Chondrocyte (in vitro differentiated cells): Measurements from ENCODE around the gene TCF19. TPM values are rescaled to one million over a fixed set of nuclear protein-coding genes. Genes with fewer than 3 reads are reported as not detected.

Experiments
- DNase-seq: peaks from one replicate; pipeline ENCODE4 v3.0.0; 2021; ENCODE audit warnings: mixed read lengths, low spot score
- H3K27ac Mint-ChIP-seq: one replicate; pipeline ENCODE4 v1.8.0; 2021; ENCODE audit warnings: mild to moderate bottlenecking, moderate library complexity, mixed read lengths; ENCODE audit not compliant: unreplicated experiment
- H3K27me3 Mint-ChIP-seq: 2 replicates; pipeline ENCODE4 v1.8.0; 2021; ENCODE audit warnings: low read depth, mixed read lengths
- H3K36me3 Mint-ChIP-seq: 2 replicates; pipeline ENCODE4 v1.8.0; 2021; ENCODE audit warnings: low read depth, mixed read lengths
- H3K4me1 Mint-ChIP-seq: 2 replicates; pipeline ENCODE4 v1.8.0; 2021; ENCODE audit warnings: low read depth, mild to moderate bottlenecking, mixed read lengths
- H3K4me3 Mint-ChIP-seq: one replicate; pipeline ENCODE4 v1.8.0; 2021; ENCODE audit warnings: mild to moderate bottlenecking, moderate library complexity, mixed read lengths; ENCODE audit not compliant: unreplicated experiment
- H3K9me3 Mint-ChIP-seq: 2 replicates; pipeline ENCODE4 v1.8.0; 2021; ENCODE audit warnings: low read depth, mixed read lengths
- total RNA-seq: library from RNA; stranded (reverse); gene quantifications from 3 replicates; pipeline ENCODE4 v1.2.1, GENCODE V29; 2021
- TF ChIP-seq, protein P1 (sequence below): fragments of 200-600 bp; sonication (generic); IDR thresholded peaks from 2 replicates; pipeline ENCODE4 v1.5.0; 2021; ENCODE audit warnings: antibody characterized with exemption, mild to moderate bottlenecking, moderate library complexity

TCF19 gene
- total RNA-seq, 1 donor from 2014 or later, result 7.4 TPM

DNA sequence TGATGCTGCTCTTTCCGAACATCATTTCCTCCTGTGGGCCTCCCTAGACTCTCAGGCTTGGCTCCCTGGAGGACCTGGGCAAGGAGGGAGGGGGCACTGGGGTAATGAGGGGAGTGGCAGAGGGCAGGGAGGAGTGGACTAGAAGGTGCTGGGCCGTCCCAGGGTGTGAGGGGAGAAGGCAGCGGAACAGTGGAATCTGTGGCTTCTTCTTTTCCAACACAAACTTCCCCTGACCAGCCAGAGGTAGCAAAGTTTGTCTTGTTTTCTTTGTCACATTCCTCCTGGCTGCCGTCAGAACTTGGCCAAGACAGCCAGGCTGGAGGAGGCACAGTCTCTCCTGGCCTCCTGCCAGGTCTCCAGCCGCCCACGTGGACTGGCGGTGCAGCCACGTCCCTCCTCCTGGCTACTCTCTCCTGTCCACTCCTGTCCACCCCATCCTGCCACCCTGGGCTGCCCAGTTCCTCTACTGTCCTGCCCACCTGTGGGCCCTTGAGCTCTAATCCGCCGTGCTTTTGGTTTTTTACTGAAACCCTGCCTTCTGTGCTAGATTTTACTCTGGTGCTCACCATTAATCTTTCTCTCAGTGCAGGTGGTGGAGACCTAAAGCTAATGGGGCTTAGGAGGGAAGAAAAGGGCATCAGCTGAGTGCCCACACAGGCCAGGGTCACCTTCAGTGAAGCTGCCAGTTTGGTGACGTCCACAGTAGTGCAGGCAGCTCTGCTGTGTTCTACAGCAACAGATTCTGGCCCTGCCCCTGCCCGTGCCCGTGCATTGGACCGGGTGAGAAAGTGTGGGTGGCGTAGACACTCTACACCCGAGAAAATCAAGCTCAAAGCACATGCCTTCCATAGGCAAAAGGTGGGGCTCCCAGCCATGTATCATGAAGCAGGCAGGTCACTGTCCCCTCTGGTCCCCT, 35.3 kb upstream of the TCF19 start:
- DNase-seq, result no peak
- peaks cover 3% of the 10 kb centered on the region for H3K27me3 Mint-ChIP-seq
- TF ChIP-seq, protein P1, sequence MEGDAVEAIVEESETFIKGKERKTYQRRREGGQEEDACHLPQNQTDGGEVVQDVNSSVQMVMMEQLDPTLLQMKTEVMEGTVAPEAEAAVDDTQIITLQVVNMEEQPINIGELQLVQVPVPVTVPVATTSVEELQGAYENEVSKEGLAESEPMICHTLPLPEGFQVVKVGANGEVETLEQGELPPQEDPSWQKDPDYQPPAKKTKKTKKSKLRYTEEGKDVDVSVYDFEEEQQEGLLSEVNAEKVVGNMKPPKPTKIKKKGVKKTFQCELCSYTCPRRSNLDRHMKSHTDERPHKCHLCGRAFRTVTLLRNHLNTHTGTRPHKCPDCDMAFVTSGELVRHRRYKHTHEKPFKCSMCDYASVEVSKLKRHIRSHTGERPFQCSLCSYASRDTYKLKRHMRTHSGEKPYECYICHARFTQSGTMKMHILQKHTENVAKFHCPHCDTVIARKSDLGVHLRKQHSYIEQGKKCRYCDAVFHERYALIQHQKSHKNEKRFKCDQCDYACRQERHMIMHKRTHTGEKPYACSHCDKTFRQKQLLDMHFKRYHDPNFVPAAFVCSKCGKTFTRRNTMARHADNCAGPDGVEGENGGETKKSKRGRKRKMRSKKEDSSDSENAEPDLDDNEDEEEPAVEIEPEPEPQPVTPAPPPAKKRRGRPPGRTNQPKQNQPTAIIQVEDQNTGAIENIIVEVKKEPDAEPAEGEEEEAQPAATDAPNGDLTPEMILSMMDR, result no peak
- H3K4me1 Mint-ChIP-seq, result peaks cover 51% of the 10 kb centered on the region
- H3K36me3 Mint-ChIP-seq, result no peaks in the 10 kb centered on the region
- H3K27ac Mint-ChIP-seq, result peak overlapping the region; percentile 94
- H3K4me3 Mint-ChIP-seq, result no peak overlapping the region
- H3K9me3 Mint-ChIP-seq, result no peaks in the 10 kb centered on the region

DNA sequence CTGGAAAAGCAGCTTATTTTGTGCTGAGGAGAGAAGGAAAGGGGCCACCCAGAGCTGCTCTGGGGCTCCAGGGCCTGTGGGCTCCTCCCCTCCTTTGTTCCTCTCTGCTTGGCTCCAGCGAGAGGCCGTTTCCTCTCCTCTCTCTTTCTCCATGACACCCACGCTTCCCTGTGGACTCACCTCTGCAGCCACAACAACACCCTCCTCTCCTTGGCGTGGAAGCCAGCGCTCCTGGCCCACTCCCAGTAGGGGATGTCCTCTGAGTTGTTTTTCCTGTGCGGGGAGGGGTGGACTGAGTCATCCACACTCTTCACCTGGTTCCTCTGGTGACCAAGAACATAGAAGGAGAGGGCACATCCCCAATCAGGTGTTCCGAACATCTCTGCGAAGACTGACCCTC, 33.2 kb upstream of the TCF19 start:
- peaks cover 8% of the 10 kb centered on the region for H3K27me3 Mint-ChIP-seq
- H3K27ac Mint-ChIP-seq, result peak overlapping the region; percentile 41
- DNase-seq, result no peak
- no peaks in the 10 kb centered on the region for H3K36me3 Mint-ChIP-seq
- H3K9me3 Mint-ChIP-seq, result no peaks in the 10 kb centered on the region
- no peak overlapping the region for H3K4me3 Mint-ChIP-seq
- H3K4me1 Mint-ChIP-seq, result peaks cover 53% of the 10 kb centered on the region
- TF ChIP-seq, protein P1, result no peak

DNA sequence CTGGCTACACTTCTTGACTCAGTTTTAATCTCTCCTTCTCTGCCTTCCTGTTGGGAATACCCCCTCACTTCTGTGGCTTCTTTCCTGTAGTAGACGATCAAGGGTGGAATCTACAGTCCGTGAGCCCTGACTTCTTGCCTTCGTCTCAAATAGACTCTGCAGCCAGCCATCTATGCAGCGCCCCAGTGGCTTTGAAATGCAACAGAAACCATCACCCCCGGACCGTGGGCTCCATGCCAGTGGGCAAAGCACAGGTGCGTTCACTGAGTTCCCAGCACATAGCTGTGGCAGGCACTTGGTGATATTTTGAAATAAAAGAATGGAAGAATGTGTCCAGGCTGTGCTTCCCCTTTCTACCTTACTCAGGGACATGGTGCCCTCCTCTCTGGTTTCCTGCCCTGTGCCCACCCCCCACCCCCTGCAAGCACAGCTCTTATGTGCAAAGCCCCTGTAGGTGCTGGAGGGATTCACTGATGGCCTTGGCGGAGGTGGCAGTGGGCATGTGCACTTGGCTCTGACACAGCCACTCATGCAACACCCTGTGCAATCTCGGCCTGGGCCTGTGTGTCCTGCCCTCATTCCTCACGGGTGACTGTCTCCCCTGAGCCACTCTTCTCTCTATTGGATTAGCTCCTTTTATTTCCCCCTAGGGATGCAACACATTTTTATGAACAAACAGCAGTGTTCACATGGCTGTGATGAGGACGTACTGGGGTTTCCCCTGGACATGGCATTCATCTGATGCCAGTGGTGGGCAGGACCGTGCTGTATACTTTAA, 32.6 kb upstream of the TCF19 start:
- DNase-seq, result no peak
- TF ChIP-seq, protein P1, result no peak
- peaks cover 8% of the 10 kb centered on the region for H3K27me3 Mint-ChIP-seq
- H3K27ac Mint-ChIP-seq, result peak overlapping the region; percentile 41
- H3K4me1 Mint-ChIP-seq, result peaks cover 53% of the 10 kb centered on the region
- no peaks in the 10 kb centered on the region for H3K9me3 Mint-ChIP-seq
- no peaks in the 10 kb centered on the region for H3K36me3 Mint-ChIP-seq
- H3K4me3 Mint-ChIP-seq, result no peak overlapping the region

DNA sequence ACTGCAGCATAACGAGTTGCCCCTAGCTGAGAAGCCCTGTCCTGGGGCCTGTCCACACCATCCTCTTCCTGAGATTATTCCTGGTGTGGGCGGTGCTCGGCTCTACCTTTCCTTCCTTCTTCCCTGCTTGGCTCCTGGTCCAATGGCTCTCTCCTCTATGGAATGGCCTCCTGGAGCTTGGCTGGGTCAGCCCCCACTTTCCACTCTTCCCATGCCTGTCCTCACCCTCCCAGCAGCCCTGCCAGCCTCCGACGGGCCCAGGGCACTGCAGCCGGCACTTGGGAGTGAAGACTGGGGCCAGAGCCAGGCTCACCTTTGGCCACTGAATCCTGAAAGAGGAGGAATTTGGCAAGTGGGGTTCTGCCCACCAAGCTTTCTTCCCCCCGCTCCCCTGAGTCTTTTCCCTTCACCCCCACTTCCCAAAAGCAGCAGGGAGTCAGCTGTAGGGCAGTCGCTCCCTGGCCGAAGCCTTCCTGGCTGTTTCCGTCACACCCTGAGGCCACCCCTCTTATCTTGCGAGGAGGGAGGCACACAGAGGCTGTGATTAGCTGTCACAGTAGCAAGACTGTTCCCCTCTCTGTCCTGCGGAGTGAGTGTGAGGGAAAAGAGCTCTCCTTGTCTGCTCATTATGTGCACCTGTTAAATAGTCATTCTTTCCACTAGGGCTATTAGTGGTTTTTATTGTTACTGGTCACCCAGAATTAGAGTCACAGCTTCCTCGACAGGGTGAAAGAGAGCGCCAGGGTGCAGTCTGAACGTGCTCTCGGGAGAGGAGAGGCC, 31.8 kb upstream of the TCF19 start:
- Mint-ChIP-seq H3K36me3 (no peaks in the 10 kb centered on the region), H3K27me3 (peaks cover 8% of the 10 kb centered on the region), H3K27ac (peak overlapping the region; percentile 59), H3K4me1 (peaks cover 53% of the 10 kb centered on the region), H3K9me3 (no peaks in the 10 kb centered on the region), H3K4me3 (no peak overlapping the region)
- TF ChIP-seq, protein P1, result peak; percentile 12
- DNase-seq, result no peak
